ENCODE data around the gene ZBTB16.

- TF ChIP-seq NFRKB (IDR thresholded peaks at IDR 0.05) (no peak), ARNT (IDR thresholded peaks at IDR 0.05) (no peak), LEF1 (IDR thresholded peaks at IDR 0.05; ENCODE audit: borderline replicate concordance) (no peak), ELF4 (IDR thresholded peaks at IDR 0.05) (no peak), ZNF384 (IDR thresholded peaks at IDR 0.05) (no peak), L3MBTL2 (conservative IDR thresholded peaks at IDR 0.05) (no peak), FOXM1 (IDR thresholded peaks at IDR 0.05; ENCODE audit: borderline replicate concordance) (no peak), FOXA1 (IDR thresholded peaks at IDR 0.05) (no peak), SUZ12 (IDR thresholded peaks at IDR 0.05) (no peak), TARDBP (IDR thresholded peaks at IDR 0.05) (no peak), FOXK2 (IDR thresholded peaks at IDR 0.05) (no peak), SP1 (IDR thresholded peaks at IDR 0.05) (no peak), HDGF (IDR thresholded peaks at IDR 0.05; ENCODE audit: borderline replicate concordance) (no peak)
Observed at GRCh38 chr11:114172055-114172861, 112.7 kb downstream of the ZBTB16 start.

Data from HEK293T (cell line).